Measurements from ENCODE around the gene COX7A2. TPM values are rescaled to one million over a fixed set of nuclear protein-coding genes. Genes with fewer than 3 reads are reported as not detected.

Gene COX7A2
- total and polyA plus RNA-seq, 10 of the 15 experiments (the other 5 are each of a cell fraction or from before 2014, with no cell fraction given), result 199 to 1,834 (median 576) TPM

DNA sequence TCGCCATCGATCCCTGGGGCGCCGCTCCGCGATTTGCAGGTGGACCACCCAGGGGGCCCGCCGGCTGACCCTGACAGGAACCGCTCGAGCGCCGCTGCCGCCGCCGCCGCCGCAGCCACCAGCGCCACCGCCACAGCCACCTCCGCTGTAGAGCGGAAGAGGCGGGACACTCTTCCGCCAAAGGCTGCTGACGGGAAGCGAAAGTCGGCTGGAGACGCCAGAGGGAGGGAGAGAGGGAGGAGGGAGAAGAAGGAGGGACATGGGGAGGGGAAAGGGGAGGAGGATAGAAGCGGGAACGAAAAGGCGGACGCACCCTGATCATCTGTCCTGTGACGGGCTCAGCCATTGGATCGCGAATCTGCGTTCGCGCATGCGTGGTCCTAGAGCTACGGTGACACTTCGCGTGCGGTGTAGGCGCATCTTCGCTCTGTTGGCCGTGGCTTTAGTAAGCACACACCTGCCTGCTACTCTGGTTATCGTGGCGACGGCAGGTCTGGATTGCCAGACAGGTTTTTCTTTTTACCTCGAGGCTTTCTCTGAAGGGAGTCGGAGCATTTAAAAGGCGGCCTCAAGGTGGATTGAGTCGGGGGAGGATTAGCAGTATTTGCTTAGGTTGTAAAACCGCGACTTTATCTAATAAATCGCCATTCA is 41.2 kb upstream of the COX7A2 start, which contains the start of gene TMEM30A (continued):
- TF ChIP-seq RAD21 (IDR thresholded peaks at IDR 0.05; ENCODE audit: insufficient read depth, low read depth, low read length), result no peak
- no peak for TF ChIP-seq NR2C2 (IDR thresholded peaks at IDR 0.05; ENCODE audit: borderline replicate concordance, control insufficient read depth, insufficient read length, low read depth)
- TF ChIP-seq, protein P1, sequence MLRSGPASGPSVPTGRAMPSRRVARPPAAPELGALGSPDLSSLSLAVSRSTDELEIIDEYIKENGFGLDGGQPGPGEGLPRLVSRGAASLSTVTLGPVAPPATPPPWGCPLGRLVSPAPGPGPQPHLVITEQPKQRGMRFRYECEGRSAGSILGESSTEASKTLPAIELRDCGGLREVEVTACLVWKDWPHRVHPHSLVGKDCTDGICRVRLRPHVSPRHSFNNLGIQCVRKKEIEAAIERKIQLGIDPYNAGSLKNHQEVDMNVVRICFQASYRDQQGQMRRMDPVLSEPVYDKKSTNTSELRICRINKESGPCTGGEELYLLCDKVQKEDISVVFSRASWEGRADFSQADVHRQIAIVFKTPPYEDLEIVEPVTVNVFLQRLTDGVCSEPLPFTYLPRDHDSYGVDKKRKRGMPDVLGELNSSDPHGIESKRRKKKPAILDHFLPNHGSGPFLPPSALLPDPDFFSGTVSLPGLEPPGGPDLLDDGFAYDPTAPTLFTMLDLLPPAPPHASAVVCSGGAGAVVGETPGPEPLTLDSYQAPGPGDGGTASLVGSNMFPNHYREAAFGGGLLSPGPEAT (IDR thresholded peaks at IDR 0.05; ENCODE audit: low read depth), result peak; percentile 99
- peak; percentile 66; the same call in 1 of the 2 replicates for TF ChIP-seq MXI1 (IDR thresholded peaks at IDR 0.05; ENCODE audit: low read depth, low read length)

DNA sequence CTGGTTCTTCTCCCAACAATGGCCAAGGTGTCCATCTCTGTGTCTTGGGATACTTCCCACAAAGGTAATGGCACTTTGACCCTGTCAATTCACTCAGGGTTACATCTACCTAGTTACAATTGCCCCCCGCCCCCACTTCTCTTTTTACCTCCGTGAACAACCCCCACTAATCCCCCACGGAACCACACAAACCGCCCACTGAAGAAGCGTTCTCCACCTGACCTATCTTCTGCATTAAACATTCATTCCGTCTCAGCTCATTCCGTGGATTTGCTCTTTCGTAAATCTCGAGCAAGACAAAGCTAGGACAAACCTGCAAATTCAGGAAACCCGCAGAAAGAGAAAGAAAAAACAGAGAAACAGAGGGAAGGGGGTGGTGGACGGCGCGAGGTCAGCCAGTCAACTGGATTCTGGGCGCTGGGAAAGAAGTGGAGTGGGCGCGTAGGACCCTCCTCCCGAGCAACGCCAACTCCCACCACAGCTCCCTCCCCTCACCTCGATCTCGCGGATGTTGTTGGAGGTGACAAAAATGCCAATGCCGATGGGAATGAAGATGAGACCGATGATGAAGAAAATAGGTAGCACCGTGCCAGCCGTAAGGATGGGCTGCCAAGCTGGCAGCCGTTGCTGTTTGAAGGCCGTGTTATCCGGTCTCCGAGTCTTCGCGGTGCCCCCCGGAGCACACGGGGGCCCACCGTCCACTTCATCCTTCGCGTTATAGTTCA is 40.5 kb upstream of the COX7A2 start:
- BruUV-seq (replicated peaks), result no TSS peak
- ChIA-PET CTCF (interaction anchor here (0.5 to 9.1 kb wide), 6 partner anchors 13 to 1734 kb away, joined by 3 to 163 read pairs (median 4); no protein-coding TSS in a partner anchor), POLR2A (interaction anchor here (1.0 to 3.3 kb wide), 14 partner anchors 9 to 455 kb away, joined by 3 to 23 read pairs (median 5); partner anchors contain the start of genes COX7A2, FILIP1 and SENP6), RAD21 (ENCODE audit: unreplicated experiment) (interaction anchor here (0.7 to 9.2 kb wide), 8 partner anchors 15 to 262 kb away, joined by 3 to 142 read pairs (median 4); partner anchors contain the start of genes COX7A2 and FILIP1), SMC1A (ENCODE audit: uncharacterized antibody, unreplicated experiment) (interaction anchor here (1.0 to 12.7 kb wide), 5 partner anchors 9 to 239 kb away, joined by 3 to 196 read pairs (median 11); partner anchors contain the start of gene COX7A2)
- no peak for DNase-seq (ENCODE audit: low read depth, low spot score)
- in situ Hi-C loops (cut with MboI), result loop anchor here (10.0 kb wide), 1 partner anchor 471 kb away; no protein-coding TSS in a partner anchor
- Histone ChIP-seq H3K27me3 (replicated peaks in 1 of 2; ENCODE audit: control insufficient read depth in 2 of 2, insufficient read depth in 2 of 2, low read length in 1 of 2) (no peaks in the 10 kb centered on the region), H3K9ac (ENCODE audit: control insufficient read depth, insufficient read depth, low read length) (peak overlapping the region; percentile 91), H3K27ac (ENCODE audit: control insufficient read depth, insufficient read depth) (peak overlapping the region; percentile 80), H3K4me1 (ENCODE audit: control insufficient read depth, insufficient read depth, low read length) (no peaks in the 10 kb centered on the region), H3K79me2 (ENCODE audit: control insufficient read depth, insufficient read depth, low read length) (peaks cover 91% of the 10 kb centered on the region), H3K9me3 (replicated peaks; ENCODE audit: control insufficient read depth, insufficient read depth, low read length) (no peaks in the 10 kb centered on the region), H3K4me2 (ENCODE audit: control insufficient read depth, insufficient read depth) (peak overlapping the region; percentile 89), H2AFZ (ENCODE audit: control insufficient read depth, low read depth, low read length) (peak overlapping the region; percentile 70), H4K20me1 (ENCODE audit: control insufficient read depth, insufficient read depth) (no peaks in the 10 kb centered on the region), H3K4me3 (peak overlapping the region; percentile 94), H3K36me3 (ENCODE audit: control insufficient read depth in 2 of 2, insufficient read depth in 2 of 2, low read length in 1 of 2) (no peaks in the 10 kb centered on the region)
- peak; percentile 26 for ATAC-seq
- FAIRE-seq, result no peak
- 2% methylated on average over 36 of the region's 36 CpGs for WGBS (ENCODE audit: insufficient coverage, insufficient replicate concordance, low lambda C conversion rate, missing lambda C conversion rate)
- intact Hi-C loops (cut with micrococcal nuclease; ENCODE audit: unreplicated experiment), result loop anchor here (1.0 to 5.0 kb wide), 6 partner anchors 17 to 1762 kb away; partner anchors contain the start of genes COX7A2, EEF1A1, FILIP1 and MYO6
- TF ChIP-seq RB1 (IDR thresholded peaks at IDR 0.05; ENCODE audit: borderline replicate concordance) (no peak), RCOR1 (conservative IDR thresholded peaks at IDR 0.05; ENCODE audit: low read depth, low read length) (no peak), CHD2 (IDR thresholded peaks at IDR 0.05; ENCODE audit: borderline replicate concordance, low read depth, low read length) (no peak), EGR1 (IDR thresholded peaks at IDR 0.05; ENCODE audit: borderline replicate concordance in 1 of 2, low read depth in 2 of 2, low read length in 2 of 2) (0 out of 3 replicates have a peak, but pooled peaks of 1 of the 2 experiments have one; percentile 44)
- TF ChIP-seq, protein P2, sequence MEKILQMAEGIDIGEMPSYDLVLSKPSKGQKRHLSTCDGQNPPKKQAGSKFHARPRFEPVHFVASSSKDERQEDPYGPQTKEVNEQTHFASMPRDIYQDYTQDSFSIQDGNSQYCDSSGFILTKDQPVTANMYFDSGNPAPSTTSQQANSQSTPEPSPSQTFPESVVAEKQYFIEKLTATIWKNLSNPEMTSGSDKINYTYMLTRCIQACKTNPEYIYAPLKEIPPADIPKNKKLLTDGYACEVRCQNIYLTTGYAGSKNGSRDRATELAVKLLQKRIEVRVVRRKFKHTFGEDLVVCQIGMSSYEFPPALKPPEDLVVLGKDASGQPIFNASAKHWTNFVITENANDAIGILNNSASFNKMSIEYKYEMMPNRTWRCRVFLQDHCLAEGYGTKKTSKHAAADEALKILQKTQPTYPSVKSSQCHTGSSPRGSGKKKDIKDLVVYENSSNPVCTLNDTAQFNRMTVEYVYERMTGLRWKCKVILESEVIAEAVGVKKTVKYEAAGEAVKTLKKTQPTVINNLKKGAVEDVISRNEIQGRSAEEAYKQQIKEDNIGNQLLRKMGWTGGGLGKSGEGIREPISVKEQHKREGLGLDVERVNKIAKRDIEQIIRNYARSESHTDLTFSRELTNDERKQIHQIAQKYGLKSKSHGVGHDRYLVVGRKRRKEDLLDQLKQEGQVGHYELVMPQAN (conservative IDR thresholded peaks at IDR 0.05), result 0 out of 2 replicates have a peak, but pooled peaks have one; percentile 84

All from GM12878 (cell line).